Mesenteric fat pad (tissue), 1 donor: ENCODE measurements around the gene NUDT1. TPM values are rescaled to one million over a fixed set of nuclear protein-coding genes. Genes with fewer than 3 reads are reported as not detected.

Experiments used
- DNase-seq: peaks from one replicate; pipeline ENCODE4 v3.0.0-alpha.2; 2020; ENCODE audit warnings: low spot score
- microRNA-seq: library from miRNA; unstranded; fragments of <30 nt; microRNA quantifications from one replicate; pipeline ENCODE4 v1.2.0, GENCODE V29; 2020; ENCODE audit warnings: borderline number of aligned reads
- total RNA-seq: library from RNA; stranded (reverse); fragmentation: NEBNext Ultra II Directional; extraction: Animal tissue kit (Norgen Biotek cat#: 25700); gene quantifications from one replicate; pipeline ENCODE4 v1.2.1, GENCODE V29; 2021
- donor health status: DM: yes; HTN: yes; CAD: no.

NUDT1 gene
- total RNA-seq, 1 donor from 2014 or later, result 16.3 TPM

GRCh38 chr7:2295936-2296620, 54.1 kb downstream of the NUDT1 start:
- no peak for DNase-seq

GRCh38 chr7:2296832-2297231, 54.8 kb downstream of the NUDT1 start:
- DNase-seq, result no peak

- DNase-seq, result no peak
Observed at GRCh38 chr7:2299131-2299829, 57.3 kb downstream of the NUDT1 start.

GRCh38 chr7:2299870-2300512, 58.0 kb downstream of the NUDT1 start:
- no peak for DNase-seq

Small RNA genes lying within 50 kb of the gene (microRNA-seq; reads per million reads assigned to microRNA genes)
- gene MIR6836, result not detected

Other genes starting within 250 kb of the NUDT1 start
- 32.2 TPM for gene MAD1L1, start 9.3 kb upstream of the NUDT1 start, total RNA-seq
- 19.7 TPM for gene MRM2, start within 50 bp of the NUDT1 start, total RNA-seq
- 69.0 TPM for gene SNX8, start 72.2 kb downstream of the NUDT1 start, total RNA-seq
- 150 TPM for gene EIF3B, start 112.6 kb downstream of the NUDT1 start, total RNA-seq
- gene CHST12, start 161.4 kb downstream of the NUDT1 start, total RNA-seq, result 19.2 TPM
- not detected for gene GRIFIN, start 234.2 kb downstream of the NUDT1 start, total RNA-seq